ENCODE measurements around the gene PNO1. TPM values are rescaled to one million over a fixed set of nuclear protein-coding genes. Genes with fewer than 3 reads are reported as not detected.

Gene PNO1
- total and polyA plus RNA-seq, 9 of the 15 experiments (the other 6 are each of a cell fraction or from before 2014, with no cell fraction given): 11.8 to 81.7 (median 41.1) TPM

- no peak for TF ChIP-seq MYC (IDR thresholded peaks at IDR 0.05; ENCODE audit: low read depth, low read length)
- no peak for TF ChIP-seq MYC (CRISPR knock-in tag; IDR thresholded peaks at IDR 0.05; ENCODE audit: borderline replicate concordance, low read depth)
- no peak for TF ChIP-seq ATF2 (CRISPR knock-in tag; IDR thresholded peaks at IDR 0.05)
- TF ChIP-seq CBFA2T3 (IDR thresholded peaks at IDR 0.05): peak; percentile 87
- peak; percentile 65; the same call in 1 of the 2 replicates for TF ChIP-seq POLR2AphosphoS5 (IDR thresholded peaks at IDR 0.05; ENCODE audit: control insufficient read depth, insufficient read depth, low read depth, low read length)
- no peak for TF ChIP-seq MAFF (IDR thresholded peaks at IDR 0.05; ENCODE audit: low read length)
- TF ChIP-seq, protein P1, sequence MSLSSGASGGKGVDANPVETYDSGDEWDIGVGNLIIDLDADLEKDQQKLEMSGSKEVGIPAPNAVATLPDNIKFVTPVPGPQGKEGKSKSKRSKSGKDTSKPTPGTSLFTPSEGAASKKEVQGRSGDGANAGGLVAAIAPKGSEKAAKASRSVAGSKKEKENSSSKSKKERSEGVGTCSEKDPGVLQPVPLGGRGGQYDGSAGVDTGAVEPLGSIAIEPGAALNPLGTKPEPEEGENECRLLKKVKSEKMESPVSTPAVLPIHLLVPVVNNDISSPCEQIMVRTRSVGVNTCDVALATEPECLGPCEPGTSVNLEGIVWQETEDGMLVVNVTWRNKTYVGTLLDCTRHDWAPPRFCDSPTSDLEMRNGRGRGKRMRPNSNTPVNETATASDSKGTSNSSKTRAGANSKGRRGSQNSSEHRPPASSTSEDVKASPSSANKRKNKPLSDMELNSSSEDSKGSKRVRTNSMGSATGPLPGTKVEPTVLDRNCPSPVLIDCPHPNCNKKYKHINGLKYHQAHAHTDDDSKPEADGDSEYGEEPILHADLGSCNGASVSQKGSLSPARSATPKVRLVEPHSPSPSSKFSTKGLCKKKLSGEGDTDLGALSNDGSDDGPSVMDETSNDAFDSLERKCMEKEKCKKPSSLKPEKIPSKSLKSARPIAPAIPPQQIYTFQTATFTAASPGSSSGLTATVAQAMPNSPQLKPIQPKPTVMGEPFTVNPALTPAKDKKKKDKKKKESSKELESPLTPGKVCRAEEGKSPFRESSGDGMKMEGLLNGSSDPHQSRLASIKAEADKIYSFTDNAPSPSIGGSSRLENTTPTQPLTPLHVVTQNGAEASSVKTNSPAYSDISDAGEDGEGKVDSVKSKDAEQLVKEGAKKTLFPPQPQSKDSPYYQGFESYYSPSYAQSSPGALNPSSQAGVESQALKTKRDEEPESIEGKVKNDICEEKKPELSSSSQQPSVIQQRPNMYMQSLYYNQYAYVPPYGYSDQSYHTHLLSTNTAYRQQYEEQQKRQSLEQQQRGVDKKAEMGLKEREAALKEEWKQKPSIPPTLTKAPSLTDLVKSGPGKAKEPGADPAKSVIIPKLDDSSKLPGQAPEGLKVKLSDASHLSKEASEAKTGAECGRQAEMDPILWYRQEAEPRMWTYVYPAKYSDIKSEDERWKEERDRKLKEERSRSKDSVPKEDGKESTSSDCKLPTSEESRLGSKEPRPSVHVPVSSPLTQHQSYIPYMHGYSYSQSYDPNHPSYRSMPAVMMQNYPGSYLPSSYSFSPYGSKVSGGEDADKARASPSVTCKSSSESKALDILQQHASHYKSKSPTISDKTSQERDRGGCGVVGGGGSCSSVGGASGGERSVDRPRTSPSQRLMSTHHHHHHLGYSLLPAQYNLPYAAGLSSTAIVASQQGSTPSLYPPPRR (CRISPR knock-in tag; IDR thresholded peaks at IDR 0.05; ENCODE audit: borderline replicate concordance): no peak
- no peak for TF ChIP-seq KDM1A (IDR thresholded peaks at IDR 0.05)
- TF ChIP-seq DNMT1 (IDR thresholded peaks at IDR 0.05): no peak
- TF ChIP-seq ZBTB34 (CRISPR knock-in tag; IDR thresholded peaks at IDR 0.05): no peak
- TF ChIP-seq, protein P2, sequence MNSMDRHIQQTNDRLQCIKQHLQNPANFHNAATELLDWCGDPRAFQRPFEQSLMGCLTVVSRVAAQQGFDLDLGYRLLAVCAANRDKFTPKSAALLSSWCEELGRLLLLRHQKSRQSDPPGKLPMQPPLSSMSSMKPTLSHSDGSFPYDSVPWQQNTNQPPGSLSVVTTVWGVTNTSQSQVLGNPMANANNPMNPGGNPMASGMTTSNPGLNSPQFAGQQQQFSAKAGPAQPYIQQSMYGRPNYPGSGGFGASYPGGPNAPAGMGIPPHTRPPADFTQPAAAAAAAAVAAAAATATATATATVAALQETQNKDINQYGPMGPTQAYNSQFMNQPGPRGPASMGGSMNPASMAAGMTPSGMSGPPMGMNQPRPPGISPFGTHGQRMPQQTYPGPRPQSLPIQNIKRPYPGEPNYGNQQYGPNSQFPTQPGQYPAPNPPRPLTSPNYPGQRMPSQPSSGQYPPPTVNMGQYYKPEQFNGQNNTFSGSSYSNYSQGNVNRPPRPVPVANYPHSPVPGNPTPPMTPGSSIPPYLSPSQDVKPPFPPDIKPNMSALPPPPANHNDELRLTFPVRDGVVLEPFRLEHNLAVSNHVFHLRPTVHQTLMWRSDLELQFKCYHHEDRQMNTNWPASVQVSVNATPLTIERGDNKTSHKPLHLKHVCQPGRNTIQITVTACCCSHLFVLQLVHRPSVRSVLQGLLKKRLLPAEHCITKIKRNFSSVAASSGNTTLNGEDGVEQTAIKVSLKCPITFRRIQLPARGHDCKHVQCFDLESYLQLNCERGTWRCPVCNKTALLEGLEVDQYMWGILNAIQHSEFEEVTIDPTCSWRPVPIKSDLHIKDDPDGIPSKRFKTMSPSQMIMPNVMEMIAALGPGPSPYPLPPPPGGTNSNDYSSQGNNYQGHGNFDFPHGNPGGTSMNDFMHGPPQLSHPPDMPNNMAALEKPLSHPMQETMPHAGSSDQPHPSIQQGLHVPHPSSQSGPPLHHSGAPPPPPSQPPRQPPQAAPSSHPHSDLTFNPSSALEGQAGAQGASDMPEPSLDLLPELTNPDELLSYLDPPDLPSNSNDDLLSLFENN (IDR thresholded peaks at IDR 0.05; ENCODE audit: low read depth in 2 of 2, low read length in 2 of 2): peak in 1 of 2 experiments; percentile 62; a peak in 1 of 4 replicates
- no peak for TF ChIP-seq TRIM24 (IDR thresholded peaks at IDR 0.05)
- TF ChIP-seq DPF2 (IDR thresholded peaks at IDR 0.05): 0 out of 2 replicates have a peak, but pooled peaks have one; percentile 31
- peak; percentile 39; the same call in 1 of the 2 replicates for TF ChIP-seq STAT5A (IDR thresholded peaks at IDR 0.05; ENCODE audit: borderline replicate concordance, low read length)
- peak; percentile 77 for TF ChIP-seq ARID1B (IDR thresholded peaks at IDR 0.05)
- no peak for TF ChIP-seq EZH2 (IDR thresholded peaks at IDR 0.05; ENCODE audit: borderline replicate concordance, low read depth, low read length)
- TF ChIP-seq TEAD4 (IDR thresholded peaks at IDR 0.05; ENCODE audit: low read length): peak; percentile 79
- no peak for TF ChIP-seq TEAD4 (CRISPR knock-in tag; IDR thresholded peaks at IDR 0.05; ENCODE audit: borderline replicate concordance)
- no peak for TF ChIP-seq NFYB (IDR thresholded peaks at IDR 0.05; ENCODE audit: extremely low read depth, insufficient read length)
These were observed 31.1 kb upstream of the PNO1 start (continued) for GRCh38 chr2:68126561-68126960.
